WTC11 (cell line): ENCODE measurements around the gene OTULIN. TPM values are rescaled to one million over a fixed set of nuclear protein-coding genes. Genes with fewer than 3 reads are reported as not detected.

Source experiments
- ATAC-seq: fragments of 200-7000 bp; cut with Tn5 transposase; 2 replicates; pipeline ENCODE4 v1.10.0; 2021; ENCODE audit warnings: mild to moderate bottlenecking, moderate library complexity
- CTCF ChIA-PET: fragments of 300-600 bp; sonication (Branson Sonifier 250); formaldehyde crosslinking; loops from one replicate; lab custom pipeline; 2021; ENCODE audit warnings: antibody characterized with exemption; lab: Charles Lee
- POLR2A ChIA-PET: fragments of 350-600 bp; sonication (Branson Sonifier 250); formaldehyde crosslinking; loops from one replicate; lab custom pipeline; 2021; ENCODE audit warnings: antibody characterized with exemption; lab: Charles Lee
- DNase-seq: peaks from one replicate; pipeline ENCODE4 v3.0.0; 2021; ENCODE audit warnings: low spot score
- H3K27ac Mint-ChIP-seq: 2 replicates; pipeline ENCODE4 v1.8.0; 2021; ENCODE audit warnings: mixed read lengths
- H3K27me3 Mint-ChIP-seq: 2 replicates; pipeline ENCODE4 v1.8.0; 2021; ENCODE audit warnings: low read depth, mild to moderate bottlenecking, moderate library complexity, mixed read lengths
- H3K36me3 Mint-ChIP-seq: 2 replicates; pipeline ENCODE4 v1.8.0; 2021; ENCODE audit warnings: mixed read lengths
- H3K4me1 Mint-ChIP-seq: 2 replicates; pipeline ENCODE4 v1.8.0; 2022; ENCODE audit warnings: mixed read lengths
- H3K4me3 Mint-ChIP-seq: 2 replicates; pipeline ENCODE4 v1.8.0; 2021; ENCODE audit warnings: mild to moderate bottlenecking, moderate library complexity, mixed read lengths
- H3K9me3 Mint-ChIP-seq: 2 replicates; pipeline ENCODE4 v1.8.0; 2021; ENCODE audit warnings: mixed read lengths
- ATF1 ChIP-seq: sonication (generic); formaldehyde crosslinking; IDR thresholded peaks from 2 replicates; pipeline ENCODE4 v1.8.1; 2023; ENCODE audit warnings: mild to moderate bottlenecking, moderate library complexity, missing genetic modification reagents
- GABPB1 ChIP-seq: sonication (generic); formaldehyde crosslinking; IDR thresholded peaks from 2 replicates; pipeline ENCODE4 v1.8.1; 2023; ENCODE audit warnings: mild to moderate bottlenecking, missing genetic modification reagents
- KAT7 ChIP-seq: sonication (generic); formaldehyde crosslinking; IDR thresholded peaks from 2 replicates; pipeline ENCODE4 v1.8.1; 2023; ENCODE audit warnings: missing genetic modification reagents, mild to moderate bottlenecking, borderline replicate concordance
- NFE2L1 ChIP-seq: sonication (generic); formaldehyde crosslinking; IDR thresholded peaks from 2 replicates; pipeline ENCODE4 v1.8.1; 2023; ENCODE audit warnings: missing genetic modification reagents
- NR1H2 ChIP-seq: sonication (generic); formaldehyde crosslinking; IDR thresholded peaks from 2 replicates; pipeline ENCODE4 v1.9.0; 2021; ENCODE audit warnings: mild to moderate bottlenecking, moderate library complexity, missing genetic modification reagents
- TEAD4 ChIP-seq: sonication (generic); formaldehyde crosslinking; IDR thresholded peaks from 2 replicates; pipeline ENCODE4 v1.8.0; 2022; ENCODE audit warnings: mild to moderate bottlenecking, missing genetic modification reagents
- ZNF121 ChIP-seq: sonication (generic); formaldehyde crosslinking; IDR thresholded peaks from 2 replicates; pipeline ENCODE4 v1.8.0; 2023; ENCODE audit warnings: missing genetic modification reagents
- ZNF138 ChIP-seq: sonication (generic); formaldehyde crosslinking; conservative IDR thresholded peaks from 2 replicates; pipeline ENCODE4 v1.8.1; 2022; ENCODE audit warnings: mild to moderate bottlenecking, moderate library complexity, missing genetic modification reagents
- total RNA-seq: library from RNA; stranded (reverse); gene quantifications from 3 replicates; pipeline ENCODE4 v1.2.3, GENCODE V29; 2021
- TF ChIP-seq, protein P1 (sequence below): sonication (generic); formaldehyde crosslinking; IDR thresholded peaks from 2 replicates; pipeline ENCODE4 v1.8.1; 2022; ENCODE audit warnings: mild to moderate bottlenecking, missing genetic modification reagents, moderate library complexity, borderline replicate concordance
- TF ChIP-seq, protein P2 (sequence below): sonication (generic); formaldehyde crosslinking; IDR thresholded peaks from 2 replicates; pipeline ENCODE4 v1.8.1; 2022; ENCODE audit warnings: mild to moderate bottlenecking, moderate library complexity, missing genetic modification reagents
- TF ChIP-seq, protein P3 (sequence below): sonication (generic); formaldehyde crosslinking; conservative IDR thresholded peaks from 2 replicates; pipeline ENCODE4 v1.8.1; 2023; ENCODE audit warnings: mild to moderate bottlenecking, low read depth, missing genetic modification reagents, moderate library complexity
- TF ChIP-seq, protein P4 (sequence below): sonication (generic); formaldehyde crosslinking; IDR thresholded peaks from 2 replicates; pipeline ENCODE4 v1.8.1; 2023; ENCODE audit warnings: mild to moderate bottlenecking, missing genetic modification reagents, borderline replicate concordance
- TF ChIP-seq, protein P5 (sequence below): fragments of 250-450 bp; sonication (Bioruptor Pico); conservative IDR thresholded peaks from 2 replicates; pipeline ENCODE4 v1.9.0; 2021; ENCODE audit warnings: mild to moderate bottlenecking
- TF ChIP-seq, protein P6 (sequence below): sonication (generic); formaldehyde crosslinking; IDR thresholded peaks from 2 replicates; pipeline ENCODE4 v1.8.0; 2022; ENCODE audit warnings: mild to moderate bottlenecking, missing genetic modification reagents
- TF ChIP-seq, protein P7 (sequence below): fragments of 250-450 bp; sonication (Bioruptor Pico); IDR thresholded peaks from 2 replicates; pipeline ENCODE4 v1.9.0; 2021; ENCODE audit warnings: mild to moderate bottlenecking
- TF ChIP-seq, protein P8 (sequence below): fragments of 250-450 bp; sonication (Bioruptor Pico); IDR thresholded peaks from 2 replicates; pipeline ENCODE4 v1.9.0; 2021; ENCODE audit warnings: moderate library complexity, mild to moderate bottlenecking, inconsistent platforms, borderline replicate concordance
- TF ChIP-seq, protein P9 (sequence below): sonication (generic); formaldehyde crosslinking; IDR thresholded peaks from 2 replicates; pipeline ENCODE4 v1.8.1; 2023; ENCODE audit warnings: mild to moderate bottlenecking, missing genetic modification reagents, moderate library complexity
- TF ChIP-seq, protein P10 (sequence below): sonication (generic); formaldehyde crosslinking; IDR thresholded peaks from 2 replicates; pipeline ENCODE4 v1.8.1; 2023; ENCODE audit warnings: mild to moderate bottlenecking, missing genetic modification reagents, moderate library complexity

OTULIN gene
- total RNA-seq, 1 experiment from 2014 or later: 25.0 TPM

DNA sequence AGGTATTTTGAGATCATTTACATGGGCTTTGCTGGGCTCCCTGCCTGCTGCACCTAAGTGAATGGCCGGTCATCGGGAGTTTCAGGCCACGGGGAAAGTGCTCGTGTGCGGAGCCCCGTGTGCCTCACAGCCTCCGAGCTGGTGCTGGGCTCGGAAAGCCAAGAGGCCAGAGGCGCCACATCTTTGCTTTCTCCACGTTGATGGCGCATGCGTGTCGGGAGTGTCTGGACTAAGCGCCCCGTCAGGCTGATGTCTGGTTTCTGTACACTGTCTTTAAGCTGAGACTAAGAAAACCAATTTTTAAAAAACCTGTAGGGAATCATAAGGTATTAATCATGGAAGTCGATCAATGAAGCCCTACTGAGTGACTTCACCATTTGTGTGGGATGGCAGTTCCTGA, 69.1 kb downstream of the OTULIN start:
- no peak overlapping the region for H3K4me3 Mint-ChIP-seq
- no peaks in the 10 kb centered on the region for H3K36me3 Mint-ChIP-seq
- H3K4me1 Mint-ChIP-seq: peaks cover 11% of the 10 kb centered on the region
- TF ChIP-seq GABPB1 (CRISPR knock-in tag) (no peak), ZNF121 (CRISPR knock-in tag) (no peak), ZNF138 (no peak)
- TF ChIP-seq, protein P1, sequence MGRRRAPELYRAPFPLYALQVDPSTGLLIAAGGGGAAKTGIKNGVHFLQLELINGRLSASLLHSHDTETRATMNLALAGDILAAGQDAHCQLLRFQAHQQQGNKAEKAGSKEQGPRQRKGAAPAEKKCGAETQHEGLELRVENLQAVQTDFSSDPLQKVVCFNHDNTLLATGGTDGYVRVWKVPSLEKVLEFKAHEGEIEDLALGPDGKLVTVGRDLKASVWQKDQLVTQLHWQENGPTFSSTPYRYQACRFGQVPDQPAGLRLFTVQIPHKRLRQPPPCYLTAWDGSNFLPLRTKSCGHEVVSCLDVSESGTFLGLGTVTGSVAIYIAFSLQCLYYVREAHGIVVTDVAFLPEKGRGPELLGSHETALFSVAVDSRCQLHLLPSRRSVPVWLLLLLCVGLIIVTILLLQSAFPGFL (CRISPR knock-in tag): no peak
- TF ChIP-seq, protein P2, sequence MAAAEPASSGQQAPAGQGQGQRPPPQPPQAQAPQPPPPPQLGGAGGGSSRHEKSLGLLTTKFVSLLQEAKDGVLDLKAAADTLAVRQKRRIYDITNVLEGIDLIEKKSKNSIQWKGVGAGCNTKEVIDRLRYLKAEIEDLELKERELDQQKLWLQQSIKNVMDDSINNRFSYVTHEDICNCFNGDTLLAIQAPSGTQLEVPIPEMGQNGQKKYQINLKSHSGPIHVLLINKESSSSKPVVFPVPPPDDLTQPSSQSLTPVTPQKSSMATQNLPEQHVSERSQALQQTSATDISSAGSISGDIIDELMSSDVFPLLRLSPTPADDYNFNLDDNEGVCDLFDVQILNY (CRISPR knock-in tag): no peak
- ATAC-seq (no peak), DNase-seq (no peak)
- no peaks in the 10 kb centered on the region for H3K9me3 Mint-ChIP-seq
- no peak overlapping the region for H3K27ac Mint-ChIP-seq
- CTCF ChIA-PET: no interaction called here
- H3K27me3 Mint-ChIP-seq: no peaks in the 10 kb centered on the region; the same call in 1 of the 2 replicates
- POLR2A ChIA-PET: no interaction called here

DNA sequence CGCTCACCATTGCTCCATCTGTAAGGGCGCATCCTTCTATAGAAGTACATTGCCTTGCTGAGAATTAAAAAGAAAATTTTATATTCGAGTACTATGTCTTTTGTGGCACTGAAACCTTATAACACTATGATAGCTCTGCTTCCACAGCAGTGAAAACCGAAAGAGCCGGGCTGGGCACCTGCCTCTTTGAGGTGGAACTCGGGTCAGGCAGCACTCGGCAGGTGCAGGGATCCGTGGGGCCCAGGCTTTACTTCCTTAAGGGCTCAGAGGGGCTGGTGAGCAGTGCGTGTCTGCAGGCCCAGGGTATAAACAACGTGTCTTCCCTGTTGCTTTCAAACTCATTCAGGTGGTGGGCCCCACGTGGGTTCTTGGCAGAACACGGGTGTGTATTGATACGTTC, 69.9 kb downstream of the OTULIN start:
- TF ChIP-seq KAT7 (CRISPR knock-in tag) (no peak), NR1H2 (CRISPR knock-in tag) (no peak), ATF1 (no peak), TEAD4 (CRISPR knock-in tag) (no peak), NFE2L1 (CRISPR knock-in tag) (no peak)
- TF ChIP-seq, protein P3, sequence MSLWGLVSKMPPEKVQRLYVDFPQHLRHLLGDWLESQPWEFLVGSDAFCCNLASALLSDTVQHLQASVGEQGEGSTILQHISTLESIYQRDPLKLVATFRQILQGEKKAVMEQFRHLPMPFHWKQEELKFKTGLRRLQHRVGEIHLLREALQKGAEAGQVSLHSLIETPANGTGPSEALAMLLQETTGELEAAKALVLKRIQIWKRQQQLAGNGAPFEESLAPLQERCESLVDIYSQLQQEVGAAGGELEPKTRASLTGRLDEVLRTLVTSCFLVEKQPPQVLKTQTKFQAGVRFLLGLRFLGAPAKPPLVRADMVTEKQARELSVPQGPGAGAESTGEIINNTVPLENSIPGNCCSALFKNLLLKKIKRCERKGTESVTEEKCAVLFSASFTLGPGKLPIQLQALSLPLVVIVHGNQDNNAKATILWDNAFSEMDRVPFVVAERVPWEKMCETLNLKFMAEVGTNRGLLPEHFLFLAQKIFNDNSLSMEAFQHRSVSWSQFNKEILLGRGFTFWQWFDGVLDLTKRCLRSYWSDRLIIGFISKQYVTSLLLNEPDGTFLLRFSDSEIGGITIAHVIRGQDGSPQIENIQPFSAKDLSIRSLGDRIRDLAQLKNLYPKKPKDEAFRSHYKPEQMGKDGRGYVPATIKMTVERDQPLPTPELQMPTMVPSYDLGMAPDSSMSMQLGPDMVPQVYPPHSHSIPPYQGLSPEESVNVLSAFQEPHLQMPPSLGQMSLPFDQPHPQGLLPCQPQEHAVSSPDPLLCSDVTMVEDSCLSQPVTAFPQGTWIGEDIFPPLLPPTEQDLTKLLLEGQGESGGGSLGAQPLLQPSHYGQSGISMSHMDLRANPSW: no peak
- TF ChIP-seq, protein P4, sequence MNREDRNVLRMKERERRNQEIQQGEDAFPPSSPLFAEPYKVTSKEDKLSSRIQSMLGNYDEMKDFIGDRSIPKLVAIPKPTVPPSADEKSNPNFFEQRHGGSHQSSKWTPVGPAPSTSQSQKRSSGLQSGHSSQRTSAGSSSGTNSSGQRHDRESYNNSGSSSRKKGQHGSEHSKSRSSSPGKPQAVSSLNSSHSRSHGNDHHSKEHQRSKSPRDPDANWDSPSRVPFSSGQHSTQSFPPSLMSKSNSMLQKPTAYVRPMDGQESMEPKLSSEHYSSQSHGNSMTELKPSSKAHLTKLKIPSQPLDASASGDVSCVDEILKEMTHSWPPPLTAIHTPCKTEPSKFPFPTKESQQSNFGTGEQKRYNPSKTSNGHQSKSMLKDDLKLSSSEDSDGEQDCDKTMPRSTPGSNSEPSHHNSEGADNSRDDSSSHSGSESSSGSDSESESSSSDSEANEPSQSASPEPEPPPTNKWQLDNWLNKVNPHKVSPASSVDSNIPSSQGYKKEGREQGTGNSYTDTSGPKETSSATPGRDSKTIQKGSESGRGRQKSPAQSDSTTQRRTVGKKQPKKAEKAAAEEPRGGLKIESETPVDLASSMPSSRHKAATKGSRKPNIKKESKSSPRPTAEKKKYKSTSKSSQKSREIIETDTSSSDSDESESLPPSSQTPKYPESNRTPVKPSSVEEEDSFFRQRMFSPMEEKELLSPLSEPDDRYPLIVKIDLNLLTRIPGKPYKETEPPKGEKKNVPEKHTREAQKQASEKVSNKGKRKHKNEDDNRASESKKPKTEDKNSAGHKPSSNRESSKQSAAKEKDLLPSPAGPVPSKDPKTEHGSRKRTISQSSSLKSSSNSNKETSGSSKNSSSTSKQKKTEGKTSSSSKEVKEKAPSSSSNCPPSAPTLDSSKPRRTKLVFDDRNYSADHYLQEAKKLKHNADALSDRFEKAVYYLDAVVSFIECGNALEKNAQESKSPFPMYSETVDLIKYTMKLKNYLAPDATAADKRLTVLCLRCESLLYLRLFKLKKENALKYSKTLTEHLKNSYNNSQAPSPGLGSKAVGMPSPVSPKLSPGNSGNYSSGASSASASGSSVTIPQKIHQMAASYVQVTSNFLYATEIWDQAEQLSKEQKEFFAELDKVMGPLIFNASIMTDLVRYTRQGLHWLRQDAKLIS: no peak
- TF ChIP-seq, protein P5, sequence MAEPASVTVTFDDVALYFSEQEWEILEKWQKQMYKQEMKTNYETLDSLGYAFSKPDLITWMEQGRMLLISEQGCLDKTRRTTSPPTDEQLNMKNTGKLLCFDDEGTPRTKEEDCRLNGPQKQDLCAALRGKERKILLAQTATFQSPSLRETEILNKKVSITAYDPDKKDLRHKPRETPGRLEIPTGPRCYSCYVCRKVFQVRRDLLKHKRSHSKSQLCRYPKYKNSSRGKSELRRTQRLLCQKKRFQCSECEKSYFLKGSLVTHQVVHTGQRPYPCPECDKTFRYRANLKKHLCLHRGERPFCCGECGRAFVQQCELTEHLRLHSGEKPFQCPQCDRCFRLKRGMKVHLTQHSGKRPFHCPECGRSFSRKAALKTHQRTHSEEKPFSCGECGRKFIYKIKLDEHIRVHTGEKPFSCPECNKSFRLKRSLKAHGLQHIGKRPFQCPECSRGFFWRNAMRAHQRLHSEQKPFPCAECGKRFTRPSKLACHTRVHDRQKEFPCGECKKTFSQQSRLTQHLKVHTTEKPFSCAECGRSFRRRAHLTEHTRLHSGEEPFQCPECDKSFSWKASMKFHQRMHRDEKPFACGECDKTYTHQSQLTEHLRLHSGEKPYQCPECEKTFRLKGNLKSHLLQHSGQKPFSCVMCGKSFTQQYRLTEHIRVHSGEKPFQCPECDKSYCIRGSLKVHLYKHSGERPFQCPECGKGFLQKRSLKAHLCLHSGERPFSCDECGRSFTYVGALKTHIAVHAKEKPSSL (CRISPR knock-in tag): no peak
- TF ChIP-seq, protein P6, sequence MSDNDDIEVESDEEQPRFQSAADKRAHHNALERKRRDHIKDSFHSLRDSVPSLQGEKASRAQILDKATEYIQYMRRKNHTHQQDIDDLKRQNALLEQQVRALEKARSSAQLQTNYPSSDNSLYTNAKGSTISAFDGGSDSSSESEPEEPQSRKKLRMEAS (CRISPR knock-in tag): no peak
- TF ChIP-seq, protein P7, sequence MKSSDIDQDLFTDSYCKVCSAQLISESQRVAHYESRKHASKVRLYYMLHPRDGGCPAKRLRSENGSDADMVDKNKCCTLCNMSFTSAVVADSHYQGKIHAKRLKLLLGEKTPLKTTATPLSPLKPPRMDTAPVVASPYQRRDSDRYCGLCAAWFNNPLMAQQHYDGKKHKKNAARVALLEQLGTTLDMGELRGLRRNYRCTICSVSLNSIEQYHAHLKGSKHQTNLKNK (CRISPR knock-in tag): no peak
- TF ChIP-seq, protein P8, sequence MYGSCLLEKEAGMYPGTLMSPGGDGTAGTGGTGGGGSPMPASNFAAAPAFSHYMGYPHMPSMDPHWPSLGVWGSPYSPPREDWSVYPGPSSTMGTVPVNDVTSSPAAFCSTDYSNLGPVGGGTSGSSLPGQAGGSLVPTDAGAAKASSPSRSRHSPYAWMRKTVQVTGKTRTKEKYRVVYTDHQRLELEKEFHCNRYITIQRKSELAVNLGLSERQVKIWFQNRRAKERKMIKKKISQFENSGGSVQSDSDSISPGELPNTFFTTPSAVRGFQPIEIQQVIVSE: no peak
- TF ChIP-seq, protein P9, sequence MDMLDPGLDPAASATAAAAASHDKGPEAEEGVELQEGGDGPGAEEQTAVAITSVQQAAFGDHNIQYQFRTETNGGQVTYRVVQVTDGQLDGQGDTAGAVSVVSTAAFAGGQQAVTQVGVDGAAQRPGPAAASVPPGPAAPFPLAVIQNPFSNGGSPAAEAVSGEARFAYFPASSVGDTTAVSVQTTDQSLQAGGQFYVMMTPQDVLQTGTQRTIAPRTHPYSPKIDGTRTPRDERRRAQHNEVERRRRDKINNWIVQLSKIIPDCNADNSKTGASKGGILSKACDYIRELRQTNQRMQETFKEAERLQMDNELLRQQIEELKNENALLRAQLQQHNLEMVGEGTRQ (CRISPR knock-in tag): no peak
- TF ChIP-seq, protein P10, sequence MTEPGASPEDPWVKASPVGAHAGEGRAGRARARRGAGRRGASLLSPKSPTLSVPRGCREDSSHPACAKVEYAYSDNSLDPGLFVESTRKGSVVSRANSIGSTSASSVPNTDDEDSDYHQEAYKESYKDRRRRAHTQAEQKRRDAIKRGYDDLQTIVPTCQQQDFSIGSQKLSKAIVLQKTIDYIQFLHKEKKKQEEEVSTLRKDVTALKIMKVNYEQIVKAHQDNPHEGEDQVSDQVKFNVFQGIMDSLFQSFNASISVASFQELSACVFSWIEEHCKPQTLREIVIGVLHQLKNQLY (CRISPR knock-in tag): no peak
- ChIA-PET CTCF (no interaction called here), POLR2A (no interaction called here)
- Mint-ChIP-seq H3K9me3 (no peaks in the 10 kb centered on the region), H3K4me1 (peaks cover 6% of the 10 kb centered on the region), H3K27ac (no peak overlapping the region), H3K4me3 (no peak overlapping the region), H3K27me3 (no peaks in the 10 kb centered on the region; the same call in 1 of the 2 replicates), H3K36me3 (no peaks in the 10 kb centered on the region)
- ATAC-seq (no peak), DNase-seq (no peak)
